HG02840 (cell line): ENCODE measurements around the gene SHB.
A peak's percentile ranks its signal among the peaks of the same experiment; 100 is the strongest.

Source experiments
- ATAC-seq: cut with Tn5 transposase; IDR thresholded peaks from one replicate; pipeline ENCODE4 v1.9.1; 2021; ENCODE audit warnings: mild to moderate bottlenecking, moderate library complexity, moderate number of reproducible peaks; ENCODE audit not compliant: unreplicated experiment, low FRiP score

The SHB gene

DNA sequence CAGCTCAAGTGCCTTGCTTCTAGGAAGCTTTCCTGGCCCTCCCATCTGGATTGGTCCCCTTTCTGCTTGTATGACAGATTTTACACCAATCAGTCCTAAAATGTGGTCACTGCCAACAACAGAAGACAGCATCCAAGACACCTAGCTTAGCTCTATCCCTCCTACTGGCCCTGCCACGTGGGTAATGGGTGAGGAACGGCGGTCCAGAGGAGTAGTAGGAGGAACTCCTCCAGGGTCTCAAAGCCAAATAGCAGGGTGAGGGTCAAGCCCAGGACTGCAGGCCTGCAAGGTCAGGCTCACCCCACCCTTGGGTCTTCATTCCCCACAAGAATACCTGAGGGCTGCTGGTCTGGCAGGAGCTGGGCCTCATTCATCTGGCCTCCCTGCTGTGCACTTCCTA, 108.4 kb downstream of the SHB start:
- no peak for ATAC-seq

DNA sequence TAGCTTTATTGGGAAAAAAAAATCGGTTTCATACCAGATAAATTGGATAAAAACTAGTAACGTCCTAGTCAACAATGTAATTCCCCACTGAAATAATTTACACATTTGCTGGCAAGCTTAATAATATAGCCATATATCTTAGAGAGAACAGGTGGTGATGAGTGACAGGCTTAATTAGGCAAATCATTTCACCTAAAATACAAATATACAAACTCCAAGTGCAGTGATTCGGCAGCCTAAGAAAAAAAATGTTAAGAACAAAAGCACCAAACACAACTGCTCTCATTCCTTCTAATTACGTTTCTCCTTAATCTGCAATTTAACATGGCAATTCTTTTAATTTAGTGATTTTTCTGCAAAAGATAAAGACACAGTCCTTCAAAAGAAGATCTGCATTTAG, 109.1 kb downstream of the SHB start:
- ATAC-seq = no peak

DNA sequence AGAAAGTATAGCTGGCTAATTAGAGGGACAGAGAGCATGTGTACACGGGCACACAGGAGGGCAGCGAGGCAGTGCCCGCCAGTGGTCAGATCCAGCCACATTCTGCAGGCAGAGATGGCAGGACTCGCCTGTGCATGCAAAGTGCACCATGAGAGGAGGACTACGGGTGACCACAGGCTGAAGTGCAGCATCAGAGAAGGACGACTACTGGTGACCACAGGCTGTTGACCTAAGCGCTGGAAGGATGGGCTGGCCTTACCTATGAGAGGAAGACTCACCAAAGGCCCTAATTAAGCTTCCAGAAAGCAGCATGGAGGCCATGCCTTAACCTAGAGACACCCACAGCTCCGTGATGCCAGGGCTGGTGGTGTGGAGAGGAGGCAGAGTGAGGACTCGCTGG, 110.9 kb downstream of the SHB start:
- no peak for ATAC-seq

DNA sequence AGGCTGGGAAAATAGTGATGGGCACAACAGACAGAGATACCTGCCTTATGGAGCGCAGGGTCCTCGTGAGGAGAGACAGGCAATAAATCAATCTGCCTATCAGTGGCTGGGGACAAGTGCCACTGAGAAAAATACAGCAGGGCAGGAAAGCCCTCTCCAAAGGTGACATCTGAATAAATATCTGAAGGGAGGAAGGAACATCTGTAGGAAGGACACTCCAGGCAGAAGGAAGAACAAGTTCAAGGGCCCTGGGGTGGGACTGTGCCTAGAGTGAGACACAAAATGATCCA, 111.4 kb downstream of the SHB start:
- no peak for ATAC-seq

DNA sequence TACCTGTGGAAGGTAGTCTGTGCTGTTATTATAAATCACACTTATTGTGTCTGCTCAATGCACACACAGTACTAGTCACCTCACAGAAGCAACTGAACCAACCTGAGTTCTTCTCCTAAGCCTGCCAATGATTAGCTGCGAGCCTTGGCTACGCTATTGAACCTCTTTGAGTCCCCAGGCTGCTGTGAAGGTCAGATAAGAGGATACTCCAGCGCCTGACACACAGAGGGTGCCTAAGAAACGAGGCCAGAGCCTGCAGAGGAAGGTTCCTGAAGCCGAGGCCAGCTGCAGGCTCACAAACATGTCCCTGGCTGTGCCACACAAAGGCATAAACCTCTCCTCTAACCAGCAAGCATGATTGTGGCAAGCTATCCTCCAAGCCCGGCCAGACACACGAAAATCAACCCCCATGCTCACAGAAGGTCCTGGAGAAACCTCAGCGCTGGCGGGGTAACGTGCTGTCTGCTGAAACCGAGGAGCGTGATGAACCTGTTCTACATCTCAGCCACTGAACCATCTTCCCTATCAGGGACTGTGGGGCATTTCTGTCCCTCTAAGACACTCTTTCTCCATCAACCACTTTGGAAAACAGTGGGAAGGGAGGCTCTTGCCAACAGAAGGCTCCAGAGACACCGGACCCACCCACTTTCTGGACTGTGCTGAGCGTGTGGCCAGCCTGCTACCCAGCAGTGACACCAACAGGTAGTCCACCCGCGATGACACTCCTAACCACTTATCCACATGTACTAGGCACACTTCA, 111.9 kb downstream of the SHB start:
- ATAC-seq = no peak

DNA sequence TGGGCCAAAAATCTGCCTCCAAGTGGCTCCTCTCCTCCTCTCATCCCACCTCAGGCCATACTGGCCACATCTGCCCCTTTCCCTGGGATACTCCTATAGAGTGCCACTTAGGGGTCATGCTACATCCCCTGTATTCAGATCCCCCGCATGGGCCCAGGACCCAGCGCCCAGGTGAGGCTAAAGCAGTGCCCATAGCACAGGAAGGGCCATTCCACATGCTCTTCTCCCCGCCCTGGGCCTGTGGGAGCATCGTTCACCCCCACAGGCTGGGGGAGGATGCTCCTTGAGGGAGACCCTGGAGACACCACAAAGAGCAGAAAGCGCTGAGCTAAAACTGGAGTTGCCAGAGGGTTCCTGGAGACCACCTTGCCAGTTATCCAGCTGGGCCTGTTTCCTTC, 112.6 kb downstream of the SHB start:
- ATAC-seq = no peak

DNA sequence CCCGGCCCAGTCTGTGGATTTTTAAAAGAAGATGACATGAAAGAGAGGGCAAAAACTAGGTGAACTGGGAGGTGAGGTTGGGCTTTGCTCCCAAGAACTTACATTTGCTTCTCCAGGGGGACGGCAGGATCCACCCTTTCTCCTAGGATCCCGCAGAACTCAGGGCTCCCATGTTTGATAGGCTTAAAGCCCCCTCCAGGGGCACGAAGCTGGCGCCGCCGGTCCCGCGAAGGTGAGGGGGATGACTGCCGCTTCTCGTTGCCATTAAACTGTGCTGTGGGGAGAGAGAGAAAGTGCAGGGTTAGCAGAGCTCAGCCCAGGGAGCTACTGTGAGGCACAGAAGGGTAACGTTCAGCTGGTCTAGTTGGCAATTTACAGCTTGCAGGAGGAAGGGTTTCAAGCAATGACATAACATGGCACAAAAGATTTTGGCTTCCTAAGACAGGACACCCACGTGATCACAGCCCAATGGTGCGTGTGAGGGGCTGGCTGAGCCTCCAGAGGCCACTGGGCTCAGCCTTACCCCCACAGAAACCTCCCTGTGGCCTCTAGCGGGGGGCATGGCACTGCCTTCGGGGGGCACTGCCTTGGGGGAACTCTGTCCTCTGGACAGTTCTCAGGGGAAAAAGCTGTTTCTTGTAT, 113.1 kb downstream of the SHB start:
- no peak for ATAC-seq

DNA sequence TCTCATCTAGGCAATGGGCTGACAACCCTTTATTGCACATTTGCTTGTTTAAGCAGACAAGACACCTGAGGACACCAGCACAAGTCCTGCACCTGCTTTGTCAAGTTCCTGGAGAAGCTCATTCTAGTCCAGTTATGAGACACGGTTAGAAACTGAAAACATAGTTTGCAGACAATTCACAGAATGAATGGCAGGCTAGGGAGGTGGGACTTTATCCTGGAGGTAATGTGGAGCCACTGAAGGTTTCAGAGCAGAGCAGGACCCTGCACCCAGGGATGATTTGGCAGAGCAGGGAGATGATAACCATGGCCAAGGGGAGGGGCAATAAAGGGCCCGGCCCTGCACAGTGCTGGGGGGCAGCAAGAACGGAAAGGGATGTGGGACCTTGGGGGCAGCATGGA, 114.4 kb downstream of the SHB start:
- ATAC-seq = peak; percentile 35

DNA sequence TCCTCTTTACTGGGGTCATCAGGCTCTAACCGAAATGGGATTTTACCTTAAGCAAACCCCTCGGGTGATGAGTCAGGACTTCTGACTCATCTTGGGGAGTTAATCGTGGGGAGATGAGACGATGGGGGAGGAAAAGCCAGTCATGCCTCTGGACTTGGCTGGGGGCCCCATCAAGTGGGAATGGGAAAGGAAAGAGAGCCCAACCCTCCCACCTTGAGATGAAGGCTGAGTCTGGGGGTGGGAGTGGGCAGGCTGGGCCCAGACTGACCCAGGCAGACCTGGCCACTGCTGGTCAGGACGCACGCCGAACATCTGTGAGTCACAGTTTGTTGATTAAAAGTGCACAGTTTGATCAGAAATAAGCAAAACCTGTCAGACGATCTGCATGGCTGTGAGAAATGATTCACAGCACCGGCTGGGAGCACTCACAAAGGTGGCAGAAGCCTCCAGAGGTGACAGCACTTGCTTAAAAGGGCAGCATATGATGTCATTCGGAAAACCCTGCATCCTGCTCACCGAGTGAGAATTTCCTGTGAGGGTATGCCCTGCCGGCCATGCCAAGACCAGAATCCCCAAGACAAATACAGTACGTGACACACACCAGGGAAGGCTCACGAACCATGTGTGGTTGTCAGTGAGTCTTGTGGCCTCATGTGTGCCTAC, 115.1 kb downstream of the SHB start:
- peak; percentile 61 for ATAC-seq

DNA sequence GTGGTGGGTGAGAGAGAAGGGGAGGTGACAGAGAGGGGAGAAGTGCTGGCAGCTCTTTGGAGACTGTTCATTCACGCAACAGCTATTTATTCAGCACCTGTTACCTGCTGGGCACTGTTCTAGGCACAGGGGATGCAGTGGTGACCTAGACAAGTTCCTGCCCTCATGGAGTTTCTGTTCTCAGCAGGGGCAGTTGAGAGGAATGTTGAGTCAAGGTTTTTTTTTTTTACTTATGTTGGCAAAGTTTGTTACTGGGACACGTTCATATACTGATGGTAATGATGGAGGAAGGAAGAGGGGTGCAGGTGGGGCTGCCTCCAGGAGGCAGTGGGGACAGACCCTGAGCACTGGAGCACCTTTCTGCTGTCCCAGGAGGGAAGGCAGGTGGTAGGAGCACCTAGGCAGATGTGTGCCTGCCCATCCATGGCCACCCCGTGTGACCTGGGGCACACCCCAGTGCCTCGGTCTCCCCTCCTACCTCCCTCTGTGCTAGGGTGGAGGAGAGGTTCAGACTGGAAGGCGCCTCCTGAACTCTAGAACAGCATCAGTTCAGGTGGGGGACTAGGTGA, 115.7 kb downstream of the SHB start:
- no peak for ATAC-seq

DNA sequence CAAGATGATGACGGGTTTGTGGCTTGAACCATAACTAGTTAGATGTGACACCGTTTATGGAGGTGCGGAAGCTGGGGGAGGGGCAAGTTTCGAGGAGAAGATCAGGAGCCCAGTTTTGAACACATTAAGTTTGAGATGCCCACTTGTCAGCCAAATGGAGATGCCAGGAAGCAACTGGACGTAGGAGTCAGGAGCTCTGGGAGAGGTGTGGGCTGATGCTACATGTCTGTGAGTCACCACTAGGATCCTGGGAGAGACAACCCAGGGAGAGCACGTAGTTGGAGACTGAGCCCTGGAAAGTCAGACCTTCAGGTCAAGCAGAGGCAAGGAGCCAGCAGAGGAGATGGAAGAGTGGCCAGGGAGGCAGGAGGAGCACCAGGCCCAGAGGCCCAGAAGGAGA, 116.3 kb downstream of the SHB start:
- ATAC-seq = no peak

DNA sequence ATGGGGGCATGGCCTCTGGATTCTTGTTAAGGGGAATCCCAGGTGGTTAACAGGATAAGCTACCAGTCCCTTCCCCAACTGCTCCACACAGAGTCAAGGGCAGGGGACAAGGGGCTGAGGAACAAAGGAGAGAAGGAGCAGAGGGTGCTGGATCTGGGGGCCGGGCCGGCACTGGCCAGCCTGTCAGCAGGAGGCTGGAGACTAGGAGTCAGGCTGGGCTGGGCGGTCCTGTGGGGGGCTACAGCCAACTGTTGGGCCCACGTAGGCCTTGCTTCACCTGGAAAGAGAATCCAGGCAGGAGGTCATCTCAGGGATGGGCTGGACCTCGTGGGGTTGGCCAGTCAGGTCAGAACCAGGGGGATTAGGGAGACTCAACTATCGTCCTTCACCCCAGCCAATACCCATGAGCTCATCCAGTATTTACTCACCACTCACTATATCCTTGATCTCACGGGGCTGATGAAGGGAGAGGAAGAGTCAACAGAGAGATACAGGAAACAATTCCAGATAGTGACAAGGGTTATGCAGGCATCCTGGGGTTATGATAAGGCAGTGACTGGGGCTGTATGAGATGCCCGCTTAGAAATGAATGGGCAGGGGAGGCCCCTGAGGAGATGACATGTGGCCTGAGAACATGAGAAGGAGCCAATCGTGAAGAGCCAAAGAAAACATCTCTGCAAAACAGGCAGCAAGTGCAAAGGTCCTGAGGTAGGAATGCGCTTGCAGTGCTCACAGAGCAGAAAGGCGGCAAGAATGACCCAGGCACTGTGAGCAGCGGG, 117.2 kb downstream of the SHB start:
- ATAC-seq = no peak

DNA sequence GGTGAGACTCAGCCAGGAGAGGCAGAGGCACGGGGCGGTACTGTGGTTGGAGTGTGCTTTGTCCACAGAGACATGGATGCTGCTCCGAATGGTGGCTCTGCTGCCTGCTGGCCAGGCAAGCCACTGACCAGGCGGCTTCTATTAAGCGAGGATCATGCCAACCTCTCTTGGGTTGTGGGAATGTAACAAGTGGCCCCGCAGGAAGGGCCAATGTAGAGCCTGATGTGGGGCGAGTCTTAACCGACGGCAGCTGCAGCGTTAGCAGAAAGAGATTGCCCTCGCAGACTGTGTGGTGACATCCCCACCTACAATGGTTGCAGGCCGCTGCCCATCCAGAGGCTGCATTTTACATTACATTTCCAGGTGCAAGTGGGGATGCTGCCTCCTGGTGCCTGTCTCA, 118.5 kb downstream of the SHB start:
- ATAC-seq = no peak

DNA sequence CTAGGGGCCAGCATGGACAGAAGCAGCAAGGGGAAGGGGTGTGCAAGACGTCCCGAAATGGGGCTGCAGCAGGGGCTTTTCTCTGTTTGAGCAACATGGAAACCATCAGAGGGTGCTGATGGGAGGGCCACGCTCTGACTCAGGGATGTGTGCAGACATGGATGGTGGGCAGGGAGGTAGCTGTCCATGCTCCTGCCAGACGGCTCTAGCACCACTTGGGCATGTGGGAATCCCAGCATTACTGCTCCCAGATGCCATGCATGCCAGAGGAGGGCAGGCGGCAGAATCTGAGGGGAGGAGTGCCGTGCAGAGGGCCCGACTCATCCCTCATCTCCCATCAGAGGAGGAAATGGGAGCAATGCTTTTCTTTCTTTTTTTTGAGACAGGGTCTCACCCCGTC, 119.5 kb downstream of the SHB start:
- ATAC-seq = no peak

DNA sequence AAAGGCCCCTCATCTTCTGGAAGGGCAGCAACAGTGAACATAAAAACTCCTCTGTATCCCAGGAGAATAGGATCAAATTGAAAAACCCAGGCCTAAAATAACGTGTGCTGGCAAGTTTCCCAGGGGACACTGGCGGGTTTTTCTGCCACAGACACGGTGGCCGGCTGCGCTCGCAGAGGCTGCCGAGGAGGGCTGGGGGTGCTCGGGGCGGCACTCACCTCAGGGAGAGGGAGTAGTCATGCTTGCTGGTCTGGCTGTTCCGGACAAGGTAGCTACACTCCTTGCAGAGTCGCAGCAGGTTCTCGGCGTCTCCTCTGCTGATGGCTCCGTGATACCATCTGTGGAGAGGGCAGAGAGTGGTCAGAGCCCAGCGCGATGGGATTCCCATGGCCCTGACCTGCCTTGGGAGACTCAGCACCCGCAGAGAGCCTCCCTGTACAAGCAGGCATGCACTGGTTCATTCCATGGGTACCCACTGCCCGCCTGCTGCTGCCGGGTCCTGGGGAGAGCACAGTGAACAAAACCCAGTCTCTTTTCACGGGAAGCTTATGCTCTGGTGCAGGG, 120.5 kb downstream of the SHB start:
- ATAC-seq = no peak

DNA sequence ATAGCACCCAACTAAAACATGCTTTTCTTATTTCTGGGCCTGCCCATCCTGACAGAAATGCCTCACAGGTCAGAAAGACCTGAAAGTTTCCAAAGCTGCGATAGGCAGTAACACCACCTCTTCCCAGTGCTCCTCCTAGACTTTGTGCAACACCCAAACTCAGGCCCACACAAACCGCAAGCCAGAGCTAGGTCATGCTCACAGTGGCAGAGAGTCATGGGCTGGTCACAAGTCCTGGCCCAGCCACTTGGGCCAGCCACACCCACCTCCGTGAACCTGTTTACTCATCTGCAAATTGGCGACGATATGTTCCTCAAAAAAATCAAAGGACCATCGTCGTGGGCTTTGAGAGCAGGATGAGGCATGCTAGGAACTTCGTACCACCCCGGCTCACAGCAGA, 121.0 kb downstream of the SHB start:
- ATAC-seq = no peak

DNA sequence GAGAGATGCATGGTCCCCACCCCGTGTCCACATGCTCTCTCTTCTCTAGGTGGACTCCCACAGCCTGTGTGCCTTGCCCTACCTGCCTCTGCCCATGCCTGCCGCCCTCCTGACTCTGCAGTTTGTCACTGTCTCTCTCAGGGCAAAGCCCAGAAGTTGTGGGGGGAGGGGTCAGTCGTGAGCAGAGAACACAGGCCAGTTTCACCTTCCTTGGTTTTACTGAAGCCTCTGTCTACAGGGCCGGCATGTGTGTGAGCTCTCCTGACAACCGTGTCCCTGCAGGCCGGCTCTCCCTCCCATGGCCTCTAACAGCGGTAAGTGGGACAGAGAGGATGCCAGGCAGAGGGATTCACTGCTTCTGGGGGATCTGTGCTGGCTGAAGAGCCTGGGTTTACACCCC, 121.6 kb downstream of the SHB start:
- ATAC-seq = no peak

DNA sequence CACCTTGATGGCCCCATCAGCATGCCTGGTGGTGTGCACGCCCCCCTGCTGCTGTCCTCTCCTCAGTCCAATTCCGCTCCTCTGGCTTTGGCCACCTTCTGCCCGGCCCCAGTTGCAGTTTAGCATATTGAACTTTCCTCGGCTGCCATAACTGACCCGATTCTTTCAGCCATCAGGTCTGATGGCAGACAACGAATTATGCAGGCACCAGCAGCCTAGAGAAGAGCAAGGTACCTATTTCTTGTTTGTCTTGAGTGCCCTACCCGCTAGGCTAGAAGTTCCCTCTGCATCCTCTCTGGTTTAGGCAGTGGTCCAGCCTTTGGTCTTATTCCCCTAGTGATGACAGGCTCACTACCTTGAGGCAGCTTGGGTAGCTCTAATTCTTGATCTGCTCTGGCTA, 122.1 kb downstream of the SHB start:
- ATAC-seq = no peak

DNA sequence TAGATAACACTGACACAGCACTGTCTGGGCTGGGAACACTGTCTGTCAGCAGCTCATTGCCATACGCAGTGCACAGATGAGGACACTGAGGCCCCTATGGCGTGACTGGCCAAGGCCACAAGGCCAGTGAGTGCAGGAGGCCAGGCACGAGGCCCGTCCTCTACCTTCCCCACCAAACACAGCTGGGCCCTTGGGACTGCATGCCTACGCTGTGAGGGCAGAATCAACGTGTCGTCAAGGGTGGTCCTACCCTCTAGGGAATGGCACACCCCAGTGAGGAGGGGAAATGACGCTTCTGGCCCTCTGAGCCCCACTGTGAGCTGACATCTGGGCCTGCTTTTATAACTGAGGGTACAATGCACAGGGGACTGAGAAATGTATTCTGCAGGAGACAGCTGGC, 123.0 kb downstream of the SHB start:
- ATAC-seq = no peak

DNA sequence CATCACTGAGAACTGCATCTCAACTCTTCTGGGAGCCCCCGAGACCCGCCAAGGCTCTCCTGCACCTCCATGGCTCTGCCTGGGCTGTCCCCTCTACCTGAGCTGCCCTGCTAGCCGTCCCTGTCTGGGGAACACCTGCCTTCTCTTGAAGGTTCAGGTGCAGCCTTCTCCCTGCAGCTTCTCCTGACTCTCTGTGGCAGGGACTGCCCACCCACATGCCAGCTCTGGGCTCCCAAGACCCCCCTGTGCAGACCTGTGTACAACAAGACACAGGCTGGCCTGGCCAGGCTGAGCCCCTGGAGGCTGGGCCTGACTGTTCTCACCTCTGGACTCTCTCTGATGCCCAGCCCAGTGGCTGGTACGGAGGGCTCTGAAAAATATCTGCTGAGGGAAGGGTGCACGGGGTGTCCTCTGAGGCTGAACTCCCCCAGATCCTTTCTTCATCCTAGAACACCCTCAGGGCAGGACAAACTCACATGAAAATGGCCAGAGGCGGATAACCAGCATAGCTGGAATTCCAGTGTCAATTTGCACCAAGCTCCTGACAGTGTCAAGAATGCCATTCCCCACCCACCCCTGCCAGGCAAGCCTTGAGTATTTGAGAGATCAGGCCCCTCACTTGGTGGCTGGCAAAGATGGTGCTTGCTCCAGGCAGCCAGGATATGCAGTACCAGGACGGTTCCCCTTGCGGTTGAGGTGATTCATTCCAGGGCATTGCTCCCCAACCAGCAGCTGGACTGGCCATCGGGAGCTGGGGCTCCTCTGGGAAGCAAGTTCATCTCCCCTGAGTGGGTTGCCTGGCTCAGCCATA, 124.2 kb downstream of the SHB start:
- no peak for ATAC-seq
